Retinal pigment epithelial cell (primary cell): ENCODE measurements around the gene MRPL28.
"Not testable (repeated sequence)": the region's sequence is repeated elsewhere in the genome, so short reads cannot be mapped to it uniquely, and the experiment has no call there.

Experiments
- DNase-seq: peaks from one replicate; pipeline ENCODE4 v3.0.0-alpha.2; 2010; ENCODE audit warnings: low read depth
- H3K4me3 ChIP-seq: 2 replicates; pipeline ENCODE4 v1.5.1; 2011; ENCODE audit warnings: mild to moderate bottlenecking, low read length, control low read depth, moderate library complexity
- CTCF ChIP-seq: conservative IDR thresholded peaks from 2 replicates; pipeline ENCODE4 v1.5.1; 2011; ENCODE audit warnings: low read depth, low read length, control low read depth, inconsistent platforms

The MRPL28 gene

DNA sequence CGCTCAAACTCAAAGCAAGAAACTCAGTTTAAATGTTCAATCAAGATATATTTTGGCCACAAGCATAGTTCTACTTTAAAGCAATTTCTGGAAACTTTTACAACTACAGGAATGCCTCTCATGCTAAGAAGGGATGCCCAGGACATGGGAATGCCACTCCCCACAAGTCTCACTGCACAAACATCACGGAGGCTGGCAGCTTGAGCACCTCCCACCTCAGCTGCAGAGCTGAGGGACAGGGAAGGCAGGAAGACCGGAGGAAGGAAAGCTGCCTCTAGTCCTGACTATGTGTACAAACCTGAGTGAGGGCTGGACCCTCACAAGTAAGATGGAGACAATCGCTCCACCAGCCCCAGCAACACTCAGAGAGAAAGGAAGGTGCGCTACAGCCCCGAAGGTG, 23.1 kb downstream of the MRPL28 start:
- no peak for TF ChIP-seq CTCF
- DNase-seq, result no peak
- no peak overlapping the region for H3K4me3 ChIP-seq

DNA sequence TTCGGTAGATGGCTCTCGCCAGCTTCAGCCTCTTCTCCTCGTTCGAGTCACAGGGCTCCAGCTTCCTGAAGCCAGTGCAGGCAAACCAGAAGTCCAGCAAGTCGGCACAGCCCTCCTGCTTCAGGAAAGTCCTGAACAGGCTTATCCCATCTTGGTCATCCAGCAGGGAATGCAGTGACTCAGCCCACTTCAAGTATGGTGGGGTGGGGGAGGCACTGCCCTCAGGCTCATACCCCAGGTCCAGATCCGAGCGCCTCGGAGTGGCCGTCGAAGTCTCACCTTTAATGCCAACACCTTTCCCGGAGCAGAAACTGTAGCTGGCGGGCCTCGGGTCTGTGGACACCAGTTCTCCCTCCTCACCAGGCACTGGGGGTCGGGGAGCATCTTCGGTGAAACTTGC, 23.8 kb downstream of the MRPL28 start:
- H3K4me3 ChIP-seq, result no peak overlapping the region
- no peak for TF ChIP-seq CTCF
- no peak for DNase-seq

- DNase-seq, result no peak
- H3K4me3 ChIP-seq, result no peak overlapping the region
- no peak for TF ChIP-seq CTCF
These were observed 24.6 kb downstream of the MRPL28 start for GRCh38 chr16:345772-346171.

DNA sequence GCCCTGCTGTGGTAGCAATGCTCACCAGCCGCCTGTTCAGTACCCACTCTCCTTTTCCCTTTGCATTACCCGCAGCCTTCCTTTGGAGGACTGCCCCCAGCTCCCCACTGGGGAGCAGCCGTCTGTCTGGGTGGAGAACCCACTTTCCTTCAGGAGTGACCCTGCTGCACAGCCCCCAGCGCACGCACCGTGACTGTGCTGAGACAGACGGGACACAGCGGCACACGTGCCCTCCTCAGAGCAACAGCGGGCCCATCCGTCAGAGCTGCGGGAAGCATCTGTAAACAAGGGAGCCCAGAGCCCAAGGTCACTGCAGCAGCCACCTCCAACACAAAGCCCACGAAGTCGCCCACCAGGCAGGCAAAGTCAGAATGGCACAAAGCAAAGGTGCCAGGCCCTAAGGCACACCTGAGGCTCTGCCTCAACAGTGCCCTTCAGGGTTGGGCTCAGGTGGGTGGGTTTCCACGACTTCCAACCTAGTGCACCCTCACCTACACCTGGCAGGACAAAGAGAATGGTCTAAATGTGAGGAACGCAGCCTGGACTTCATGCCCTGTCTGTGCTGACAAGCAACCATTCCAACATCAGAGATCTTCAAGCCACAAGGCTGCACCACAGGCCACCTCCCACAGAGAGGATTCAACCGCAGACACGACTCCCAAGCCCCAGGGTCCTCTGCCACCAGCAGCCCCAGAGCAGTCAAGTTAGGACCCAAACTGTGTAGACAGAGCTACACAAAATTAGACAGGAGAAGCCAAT, 27.7 kb downstream of the MRPL28 start:
- H3K4me3 ChIP-seq, result no peak overlapping the region
- no peak for TF ChIP-seq CTCF
- no peak for DNase-seq

GRCh38 chr16:341974-342336, 28.4 kb downstream of the MRPL28 start:
- H3K4me3 ChIP-seq, DNase-seq: not testable (repeated sequence)

GRCh38 chr16:341095-341973, 29.0 kb downstream of the MRPL28 start:
- DNase-seq, H3K4me3 ChIP-seq: not testable (repeated sequence)

- TF ChIP-seq CTCF, result no peak
- no peak overlapping the region for H3K4me3 ChIP-seq
- DNase-seq, result no peak
These were observed 29.8 kb downstream of the MRPL28 start for GRCh38 chr16:340370-341091.
